Retina (tissue), 1 donor: ENCODE results near the gene PNMT.
A peak's percentile ranks its signal among the peaks of the same experiment; 100 is the strongest.

Experiments
- DNase-seq: peaks from one replicate; pipeline ENCODE4 v3.0.0-alpha.2; 2016

PNMT gene

GRCh38 chr17:39653662-39654331 is 14.5 kb upstream of the PNMT start:
- peak; percentile 52 for DNase-seq

- no peak for DNase-seq
These were observed 13.1 kb upstream of the PNMT start for GRCh38 chr17:39655105-39655504.

DNA sequence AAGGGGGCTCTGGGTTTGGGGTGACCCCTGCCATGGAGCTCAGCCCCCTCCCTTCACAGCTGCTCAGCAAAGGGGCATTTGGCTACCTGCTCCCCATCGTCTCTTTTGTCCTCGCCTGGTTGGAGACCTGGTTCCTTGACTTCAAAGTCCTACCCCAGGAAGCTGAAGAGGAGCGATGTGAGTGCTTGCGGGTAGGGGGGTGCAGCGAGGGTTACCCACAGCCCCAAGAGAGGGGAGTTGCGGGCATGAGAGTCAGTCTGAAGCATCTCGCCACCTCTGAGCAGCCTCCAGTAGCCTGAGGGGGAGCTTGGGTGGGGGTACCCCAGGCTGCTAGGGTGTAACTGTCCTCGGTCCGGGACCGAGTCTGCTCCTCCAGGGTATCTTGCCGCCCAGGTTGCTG is 9.9 kb upstream of the PNMT start:
- DNase-seq, result no peak

GRCh38 chr17:39658760-39659159 is 9.5 kb upstream of the PNMT start:
- DNase-seq, result no peak

DNA sequence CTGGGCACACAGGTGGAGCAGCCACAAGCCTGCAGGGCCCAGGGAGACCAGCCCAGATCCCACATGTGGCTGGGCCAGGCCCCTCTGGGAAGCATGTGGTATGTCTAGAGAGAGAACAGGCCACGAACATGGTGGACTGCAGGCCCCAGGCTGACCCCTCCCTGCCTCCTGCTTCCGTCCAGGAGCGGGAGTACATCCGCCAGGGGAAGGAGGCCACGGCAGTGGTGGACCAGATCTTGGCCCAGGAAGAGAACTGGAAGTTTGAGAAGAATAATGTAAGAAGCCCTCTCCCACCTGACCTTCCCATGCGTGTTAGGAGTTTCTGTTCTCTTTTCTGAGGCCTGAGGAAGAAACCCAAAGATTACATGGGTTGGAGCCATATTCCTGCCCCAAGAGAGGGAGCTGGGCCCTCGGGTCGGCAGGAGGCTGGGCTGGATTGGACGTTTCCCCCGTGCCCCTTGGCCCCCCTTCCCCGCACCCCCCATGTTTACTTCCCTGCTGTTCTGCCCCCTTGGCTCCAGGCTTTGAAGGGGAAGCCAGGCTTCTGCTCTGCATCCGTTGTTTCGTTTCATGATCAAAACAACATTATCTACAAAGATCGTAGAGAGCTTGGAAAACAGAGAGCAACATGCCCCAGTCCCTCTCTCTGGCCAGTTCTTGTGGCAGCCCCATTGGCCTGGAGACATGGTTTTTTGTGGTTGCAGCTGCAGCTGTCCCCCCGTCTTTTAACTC is 8.8 kb upstream of the PNMT start:
- no peak for DNase-seq

DNA sequence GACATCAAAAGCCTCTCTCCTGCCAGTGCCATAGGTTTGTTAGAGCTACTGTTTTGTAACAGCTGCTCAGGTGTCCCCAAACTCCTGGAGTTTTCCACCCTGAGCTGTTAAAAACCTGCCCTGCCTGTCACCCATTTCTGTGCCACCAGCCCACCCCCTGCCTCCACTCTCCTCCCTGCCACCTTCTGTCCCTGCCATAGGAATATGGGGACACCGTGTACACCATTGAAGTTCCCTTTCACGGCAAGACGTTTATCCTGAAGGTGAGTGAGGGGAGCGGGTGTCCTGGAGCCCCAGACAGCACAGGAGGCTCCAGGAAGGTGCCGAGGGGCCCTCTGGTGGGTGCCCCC is 8.3 kb upstream of the PNMT start:
- DNase-seq, result no peak

DNA sequence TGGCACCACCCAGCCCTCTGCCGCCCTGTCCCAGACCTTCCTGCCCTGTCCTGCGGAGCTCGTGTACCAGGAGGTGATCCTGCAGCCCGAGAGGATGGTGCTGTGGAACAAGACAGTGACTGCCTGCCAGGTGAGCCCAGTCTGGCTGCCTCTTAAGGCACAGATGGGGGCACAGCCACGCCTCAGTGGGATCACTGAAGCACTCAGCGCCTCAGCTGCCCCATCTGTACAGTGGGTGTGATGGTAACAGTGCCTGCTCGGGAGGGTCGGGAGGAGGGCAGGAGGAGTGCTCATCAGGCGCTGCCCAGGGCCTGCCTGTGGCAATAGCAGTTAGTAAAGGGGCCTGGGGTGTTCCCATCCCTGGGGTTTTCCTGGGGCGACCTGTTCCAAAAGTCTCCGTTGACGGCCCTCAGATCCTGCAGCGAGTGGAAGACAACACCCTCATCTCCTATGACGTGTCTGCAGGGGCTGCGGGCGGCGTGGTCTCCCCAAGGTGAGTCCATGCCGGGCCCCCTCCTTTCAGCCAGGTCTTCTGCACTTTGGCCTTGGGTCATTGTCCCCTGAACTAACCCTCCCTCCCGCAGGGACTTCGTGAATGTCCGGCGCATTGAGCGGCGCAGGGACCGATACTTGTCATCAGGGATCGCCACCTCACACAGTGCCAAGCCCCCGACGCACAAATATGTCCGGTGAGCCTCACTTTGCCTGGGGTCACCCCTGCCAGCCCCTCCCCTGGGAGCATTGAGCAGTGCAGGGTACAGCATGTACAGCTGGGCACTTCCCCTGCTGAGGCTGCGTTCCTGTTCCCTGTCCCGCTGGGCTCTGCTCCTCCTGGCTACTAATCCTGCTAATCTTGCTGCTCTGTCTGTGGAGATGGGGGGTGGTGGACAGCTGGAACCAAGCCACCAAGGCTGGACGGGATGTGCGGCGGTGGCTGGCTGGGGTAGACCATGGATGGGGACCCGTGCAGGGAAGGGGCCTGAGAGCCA is 7.6 kb upstream of the PNMT start:
- DNase-seq, result no peak

DNA sequence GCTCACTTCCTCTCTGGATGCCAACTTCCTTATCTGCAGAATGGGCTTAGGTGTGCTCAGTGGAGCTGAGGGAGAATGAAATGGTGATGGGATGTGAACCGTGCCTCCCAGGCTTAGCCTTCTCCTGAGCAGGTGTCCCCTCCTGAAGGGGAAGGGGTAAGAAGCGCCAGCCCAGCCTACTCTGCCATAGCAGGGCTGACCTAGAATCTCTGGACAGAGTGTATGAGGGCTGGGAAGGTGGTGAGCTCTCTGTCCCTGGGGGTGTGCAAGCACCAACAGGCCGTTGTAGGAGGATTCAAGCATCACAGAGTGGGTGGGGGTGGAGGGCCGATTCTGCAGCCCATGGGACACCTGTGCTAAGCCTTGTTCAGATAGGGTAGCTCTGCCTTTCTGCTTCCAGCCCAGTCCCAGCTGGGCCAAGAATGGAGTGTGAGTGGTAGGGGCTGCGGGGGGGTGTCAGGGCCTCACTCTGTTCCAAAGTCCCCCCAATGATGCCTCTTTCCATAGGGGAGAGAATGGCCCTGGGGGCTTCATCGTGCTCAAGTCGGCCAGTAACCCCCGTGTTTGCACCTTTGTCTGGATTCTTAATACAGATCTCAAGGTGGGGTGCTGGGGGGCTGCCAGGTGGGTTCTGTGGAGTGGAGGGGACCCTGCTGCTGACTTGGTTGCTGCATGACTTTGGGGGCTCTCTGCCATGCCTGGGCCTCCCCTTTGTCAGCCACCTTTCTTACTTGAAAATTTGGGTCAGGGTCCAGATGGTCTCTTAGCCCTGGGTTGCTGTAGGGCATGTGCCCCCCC is 6.3 kb upstream of the PNMT start:
- DNase-seq, result no peak

DNA sequence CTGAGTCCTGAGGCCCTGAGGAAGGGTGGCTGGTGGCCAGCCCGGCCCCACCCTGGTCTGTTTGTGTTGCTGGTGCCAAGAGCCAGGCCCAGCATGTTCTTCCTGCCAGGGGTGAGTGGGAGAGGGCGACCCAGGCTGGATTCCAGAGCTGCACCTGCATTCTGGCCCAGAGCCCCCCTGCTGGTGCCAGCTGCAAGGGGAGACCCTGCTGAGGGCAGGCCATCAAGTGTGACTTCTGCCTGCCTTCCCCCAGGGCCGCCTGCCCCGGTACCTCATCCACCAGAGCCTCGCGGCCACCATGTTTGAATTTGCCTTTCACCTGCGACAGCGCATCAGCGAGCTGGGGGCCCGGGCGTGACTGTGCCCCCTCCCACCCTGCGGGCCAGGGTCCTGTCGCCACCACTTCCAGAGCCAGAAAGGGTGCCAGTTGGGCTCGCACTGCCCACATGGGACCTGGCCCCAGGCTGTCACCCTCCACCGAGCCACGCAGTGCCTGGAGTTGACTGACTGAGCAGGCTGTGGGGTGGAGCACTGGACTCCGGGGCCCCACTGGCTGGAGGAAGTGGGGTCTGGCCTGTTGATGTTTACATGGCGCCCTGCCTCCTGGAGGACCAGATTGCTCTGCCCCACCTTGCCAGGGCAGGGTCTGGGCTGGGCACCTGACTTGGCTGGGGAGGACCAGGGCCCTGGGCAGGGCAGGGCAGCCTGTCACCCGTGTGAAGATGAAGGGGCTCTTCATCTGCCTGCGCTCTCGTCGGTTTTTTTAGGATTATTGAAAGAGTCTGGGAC is 5.5 kb upstream of the PNMT start:
- no peak for DNase-seq

- DNase-seq, result no peak
These were observed 4.9 kb upstream of the PNMT start for GRCh38 chr17:39663340-39663687.

- DNase-seq, result no peak
These were observed 4.3 kb upstream of the PNMT start for GRCh38 chr17:39663688-39664580.

DNA sequence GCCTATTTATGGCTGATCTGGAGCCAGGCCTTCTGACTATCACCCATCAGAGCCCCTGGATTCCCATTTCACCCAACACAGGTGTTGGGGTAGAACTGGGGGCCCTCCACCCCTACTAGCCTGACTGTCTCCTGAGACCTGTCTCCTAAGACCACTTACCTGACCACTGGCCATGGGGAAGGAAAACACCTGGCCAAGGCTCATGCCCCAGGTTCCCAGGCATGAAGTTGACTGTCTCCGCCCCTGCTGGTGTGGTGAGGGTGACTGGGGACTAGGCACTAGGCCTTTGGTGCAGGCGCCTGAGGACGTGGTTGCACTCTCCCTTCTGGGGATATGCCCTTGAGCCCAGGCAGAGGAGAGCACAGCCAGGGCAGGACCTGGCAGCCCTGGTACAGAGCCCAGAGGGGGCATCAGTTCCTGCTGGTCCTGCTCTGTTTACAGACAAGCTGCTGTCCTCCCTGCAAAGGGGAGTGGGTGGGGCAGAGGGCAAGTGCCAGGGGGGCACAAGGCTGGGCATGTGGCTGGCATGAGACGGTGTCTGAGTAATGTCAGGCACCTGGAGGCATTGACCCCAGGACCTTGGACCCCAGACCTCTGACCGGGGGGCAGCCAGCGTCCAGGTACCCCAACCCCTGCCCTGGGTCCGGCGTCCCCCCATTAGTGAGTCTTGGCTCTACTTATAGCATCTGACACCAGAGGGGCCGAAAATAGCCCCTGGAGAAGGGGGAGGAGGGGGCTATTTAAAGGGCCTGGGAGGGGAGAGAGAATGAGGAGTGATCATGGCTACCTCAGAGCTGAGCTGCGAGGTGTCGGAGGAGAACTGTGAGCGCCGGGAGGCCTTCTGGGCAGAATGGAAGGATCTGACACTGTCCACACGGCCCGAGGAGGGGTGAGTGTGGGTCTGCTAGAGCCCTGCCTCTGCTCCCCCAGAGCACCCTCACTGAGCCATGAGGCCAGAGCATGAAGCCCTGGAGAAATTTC is 3.4 kb upstream of the PNMT start, which contains the start of gene TCAP:
TSS of gene TCAP (plus strand) at position 769 of the 981 bp plus-strand sequence. CDS start at position 780, 11 bp downstream.
- no peak for DNase-seq

DNA sequence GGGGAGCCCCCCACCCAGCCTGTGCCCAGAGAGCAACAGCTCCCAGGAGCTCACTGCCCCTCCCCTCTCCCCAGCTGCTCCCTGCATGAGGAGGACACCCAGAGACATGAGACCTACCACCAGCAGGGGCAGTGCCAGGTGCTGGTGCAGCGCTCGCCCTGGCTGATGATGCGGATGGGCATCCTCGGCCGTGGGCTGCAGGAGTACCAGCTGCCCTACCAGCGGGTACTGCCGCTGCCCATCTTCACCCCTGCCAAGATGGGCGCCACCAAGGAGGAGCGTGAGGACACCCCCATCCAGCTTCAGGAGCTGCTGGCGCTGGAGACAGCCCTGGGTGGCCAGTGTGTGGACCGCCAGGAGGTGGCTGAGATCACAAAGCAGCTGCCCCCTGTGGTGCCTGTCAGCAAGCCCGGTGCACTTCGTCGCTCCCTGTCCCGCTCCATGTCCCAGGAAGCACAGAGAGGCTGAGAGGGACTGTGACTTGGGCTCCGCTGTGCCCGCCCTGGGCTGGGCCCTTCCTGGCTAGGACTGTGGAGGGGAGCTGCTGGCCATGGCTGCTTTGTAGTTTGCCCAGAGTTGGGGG is 2.5 kb upstream of the PNMT start:
- DNase-seq, result peak; percentile 51

GRCh38 chr17:39666231-39666600 is 2.0 kb upstream of the PNMT start:
- DNase-seq, result no peak

- peak; percentile 47 for DNase-seq
These were observed 1.5 kb upstream of the PNMT start for GRCh38 chr17:39666601-39667261.

DNA sequence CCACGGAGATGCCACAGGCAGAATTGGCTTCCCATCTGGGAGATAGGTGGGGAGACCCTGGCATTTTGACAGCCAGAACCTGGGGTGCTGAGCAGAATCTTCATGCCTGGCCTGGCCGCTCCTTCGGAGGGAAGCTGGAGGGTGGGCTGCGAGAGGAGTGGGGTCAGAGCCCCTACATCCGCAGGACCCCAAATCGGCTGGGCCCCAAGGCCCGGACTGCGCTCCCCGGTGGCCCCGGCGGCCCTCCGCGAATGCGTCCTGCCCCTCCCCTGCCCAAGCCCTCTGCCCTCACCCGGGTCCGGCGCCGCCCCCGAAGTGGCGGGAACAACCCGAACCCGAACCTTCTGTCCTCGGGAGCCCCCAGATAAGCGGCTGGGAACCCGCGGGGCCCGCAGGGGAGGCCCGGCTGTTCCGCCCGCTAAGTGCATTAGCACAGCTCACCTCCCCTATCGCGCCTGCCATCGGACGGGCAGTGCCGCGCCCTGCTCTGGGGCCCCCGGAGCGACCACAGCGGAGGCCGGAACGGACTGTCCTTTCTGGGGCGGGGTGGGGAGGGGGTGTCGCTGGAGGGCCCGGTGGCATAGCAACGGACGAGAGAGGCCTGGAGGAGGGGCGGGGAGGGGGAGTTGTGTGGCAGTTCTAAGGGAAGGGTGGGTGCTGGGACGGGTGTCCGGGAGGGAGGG is 850 bp upstream of the PNMT start:
- peak; percentile 57 for DNase-seq

DNA sequence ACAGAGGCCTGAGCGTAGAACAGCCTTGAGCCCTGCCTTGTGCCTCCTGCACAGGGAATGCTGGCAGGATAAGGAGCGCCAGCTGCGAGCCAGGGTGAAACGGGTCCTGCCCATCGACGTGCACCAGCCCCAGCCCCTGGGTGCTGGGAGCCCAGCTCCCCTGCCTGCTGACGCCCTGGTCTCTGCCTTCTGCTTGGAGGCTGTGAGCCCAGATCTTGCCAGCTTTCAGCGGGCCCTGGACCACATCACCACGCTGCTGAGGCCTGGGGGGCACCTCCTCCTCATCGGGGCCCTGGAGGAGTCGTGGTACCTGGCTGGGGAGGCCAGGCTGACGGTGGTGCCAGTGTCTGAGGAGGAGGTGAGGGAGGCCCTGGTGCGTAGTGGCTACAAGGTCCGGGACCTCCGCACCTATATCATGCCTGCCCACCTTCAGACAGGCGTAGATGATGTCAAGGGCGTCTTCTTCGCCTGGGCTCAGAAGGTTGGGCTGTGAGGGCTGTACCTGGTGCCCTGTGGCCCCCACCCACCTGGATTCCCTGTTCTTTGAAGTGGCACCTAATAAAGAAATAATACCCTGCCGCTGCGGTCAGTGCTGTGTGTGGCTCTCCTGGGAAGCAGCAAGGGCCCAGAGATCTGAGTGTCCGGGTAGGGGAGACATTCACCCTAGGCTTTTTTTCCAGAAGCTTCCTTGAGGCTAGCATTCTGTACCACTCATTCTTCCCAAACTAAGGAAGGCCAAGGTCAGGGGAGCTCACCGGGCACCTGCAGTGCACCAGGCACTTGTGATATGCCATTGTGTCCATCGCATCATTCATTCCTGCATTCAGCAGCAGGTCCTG is 1.9 kb downstream of the PNMT start:
- no peak for DNase-seq
